Thoracic aorta (tissue), 2 donors: ENCODE measurements around the gene OTUB2. TPM values are rescaled to one million over a fixed set of nuclear protein-coding genes. Genes with fewer than 3 reads are reported as not detected.
A peak's percentile ranks its signal among the peaks of the same experiment; 100 is the strongest.
"Not testable (repeated sequence)": the region's sequence is repeated elsewhere in the genome, so short reads cannot be mapped to it uniquely, and the experiment has no call there.

ENCODE experiments used
- ATAC-seq: fragments of 150-250 bp; one replicate; pipeline ENCODE4 v1.8.0; 2017; ENCODE audit warnings: low read depth; ENCODE audit not compliant: insufficient number of reproducible peaks, low FRiP score
- DNase-seq: peaks from one replicate; pipeline ENCODE4 v3.0.0-alpha.2; 2020; ENCODE audit warnings: low spot score
- H3K27ac ChIP-seq, 2 donors: fragments of 200-600 bp; sonication (generic); 1 replicate in 1 of 2; 2 replicates in 1 of 2; pipeline ENCODE4 v1.5.1; 2016; ENCODE audit warnings: mild to moderate bottlenecking in 2 of 2, moderate library complexity in 2 of 2
- H3K27me3 ChIP-seq: fragments of 200-600 bp; sonication (generic); replicated peaks from 2 replicates; pipeline ENCODE4 v1.6.0; 2016; ENCODE audit warnings: mild to moderate bottlenecking; ENCODE audit not compliant: insufficient read depth
- H3K36me3 ChIP-seq: fragments of 200-600 bp; sonication (generic); one replicate; pipeline ENCODE4 v1.5.1; 2016
- H3K4me1 ChIP-seq, 2 donors: fragments of 200-600 bp; sonication (generic); 1 replicate in 1 of 2; 2 replicates in 1 of 2; pipeline versions ENCODE4 v1.5.1 to v1.6.0; 2016; ENCODE audit warnings: low read depth in 2 of 2, mild to moderate bottlenecking in 1 of 2; ENCODE audit not compliant: control insufficient read depth in 1 of 2
- H3K4me3 ChIP-seq: fragments of 200-600 bp; sonication (generic); 2 replicates; pipeline ENCODE4 v1.5.1; 2016; ENCODE audit warnings: mild to moderate bottlenecking
- H3K9me3 ChIP-seq: fragments of 200-600 bp; sonication (generic); 2 replicates; pipeline ENCODE4 v1.5.1; 2016
- total RNA-seq, 2 donors: library from RNA; depleted of rRNA; stranded (reverse); fragments of >200 nt; gene quantifications; one replicate each; pipeline versions ENCODE4 v1.1.0 to v1.2.3, GENCODE V29; 2016
- TF ChIP-seq, protein P1 (sequence below): fragments of 200-600 bp; sonication (generic); IDR thresholded peaks from one replicate; pipeline ENCODE4 v1.5.1; 2019; ENCODE audit warnings: antibody characterized with exemption

The OTUB2 gene
- total RNA-seq, 2 donors from 2014 or later, result 0.14 to 0.71 TPM

DNA sequence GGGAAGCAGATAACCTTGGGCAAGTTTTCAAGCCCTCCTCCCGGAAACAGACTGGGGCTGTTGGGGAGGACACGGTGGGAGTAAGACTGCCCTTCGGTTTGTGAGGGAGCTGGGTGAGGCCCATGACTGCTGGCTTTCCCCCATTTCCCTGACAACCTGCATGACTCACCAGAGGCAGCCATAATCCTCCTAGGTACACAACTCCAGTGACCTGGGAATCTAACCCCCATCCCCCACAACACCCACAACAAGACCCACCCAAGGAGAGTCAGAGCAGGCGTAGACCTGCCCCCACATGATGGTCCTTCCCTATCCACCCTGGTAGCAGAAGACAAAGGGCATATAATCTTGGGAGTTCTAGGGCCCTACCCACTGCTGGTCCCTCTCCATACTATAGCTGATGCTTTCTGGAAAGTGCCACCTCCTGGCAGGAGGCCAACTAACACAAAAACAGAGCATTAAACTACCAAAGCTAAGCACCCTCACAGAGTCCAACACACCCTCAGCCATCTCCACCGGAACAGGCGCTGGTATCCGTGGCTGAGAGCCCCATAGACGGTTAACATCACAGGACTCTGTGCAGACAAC lies 40.0 kb downstream of the OTUB2 start:
- H3K9me3 ChIP-seq, result no peaks in the 10 kb centered on the region
- peak overlapping the region; percentile 33 for H3K4me3 ChIP-seq
- no peak for DNase-seq
- no peak overlapping the region for H3K27ac ChIP-seq
- TF ChIP-seq, protein P1, sequence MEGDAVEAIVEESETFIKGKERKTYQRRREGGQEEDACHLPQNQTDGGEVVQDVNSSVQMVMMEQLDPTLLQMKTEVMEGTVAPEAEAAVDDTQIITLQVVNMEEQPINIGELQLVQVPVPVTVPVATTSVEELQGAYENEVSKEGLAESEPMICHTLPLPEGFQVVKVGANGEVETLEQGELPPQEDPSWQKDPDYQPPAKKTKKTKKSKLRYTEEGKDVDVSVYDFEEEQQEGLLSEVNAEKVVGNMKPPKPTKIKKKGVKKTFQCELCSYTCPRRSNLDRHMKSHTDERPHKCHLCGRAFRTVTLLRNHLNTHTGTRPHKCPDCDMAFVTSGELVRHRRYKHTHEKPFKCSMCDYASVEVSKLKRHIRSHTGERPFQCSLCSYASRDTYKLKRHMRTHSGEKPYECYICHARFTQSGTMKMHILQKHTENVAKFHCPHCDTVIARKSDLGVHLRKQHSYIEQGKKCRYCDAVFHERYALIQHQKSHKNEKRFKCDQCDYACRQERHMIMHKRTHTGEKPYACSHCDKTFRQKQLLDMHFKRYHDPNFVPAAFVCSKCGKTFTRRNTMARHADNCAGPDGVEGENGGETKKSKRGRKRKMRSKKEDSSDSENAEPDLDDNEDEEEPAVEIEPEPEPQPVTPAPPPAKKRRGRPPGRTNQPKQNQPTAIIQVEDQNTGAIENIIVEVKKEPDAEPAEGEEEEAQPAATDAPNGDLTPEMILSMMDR, result no peak
- no peak for ATAC-seq
- H3K27me3 ChIP-seq, result no peaks in the 10 kb centered on the region
- peaks cover 9% of the 10 kb centered on the region for H3K36me3 ChIP-seq
- peaks cover 23 to 47% of the 10 kb centered on the region in 2 donors for H3K4me1 ChIP-seq

DNA sequence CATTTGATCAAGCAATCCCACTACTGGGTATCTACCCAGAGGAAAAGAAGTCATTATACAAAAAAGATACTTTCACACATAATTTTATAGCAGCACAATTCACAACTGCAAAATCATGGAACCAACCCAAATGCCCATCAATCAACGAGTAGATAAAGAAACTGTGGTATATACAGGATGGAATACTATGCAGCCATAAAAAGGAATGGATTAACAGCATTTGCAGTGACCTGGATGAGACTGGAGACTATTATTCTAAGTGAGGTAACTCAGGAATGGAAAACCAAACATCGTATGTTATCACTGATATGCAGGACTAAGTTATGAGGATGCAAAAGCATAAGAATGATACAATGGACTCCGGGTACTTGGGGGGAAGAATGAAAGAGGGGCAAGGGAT lies 45.9 kb downstream of the OTUB2 start:
- H3K27ac ChIP-seq, H3K36me3 ChIP-seq, DNase-seq, H3K27me3 ChIP-seq, ATAC-seq, H3K4me3 ChIP-seq, H3K9me3 ChIP-seq: not testable (repeated sequence)
- H3K4me1 ChIP-seq, result peaks cover 13 to 17% of the 10 kb centered on the region in 2 donors

GRCh38 chr14:94074534-94074933 lies 48.4 kb downstream of the OTUB2 start:
- TF ChIP-seq, protein P1, result no peak
- no peak for ATAC-seq
- peaks cover 35 to 36% of the 10 kb centered on the region in 2 donors for H3K4me1 ChIP-seq
- H3K9me3 ChIP-seq, result peaks cover 10% of the 10 kb centered on the region
- H3K36me3 ChIP-seq, result peaks cover 3% of the 10 kb centered on the region
- H3K27me3 ChIP-seq, result no peaks in the 10 kb centered on the region
- no peak for DNase-seq
- H3K4me3 ChIP-seq, result no peak overlapping the region
- no peak overlapping the region for H3K27ac ChIP-seq

DNA sequence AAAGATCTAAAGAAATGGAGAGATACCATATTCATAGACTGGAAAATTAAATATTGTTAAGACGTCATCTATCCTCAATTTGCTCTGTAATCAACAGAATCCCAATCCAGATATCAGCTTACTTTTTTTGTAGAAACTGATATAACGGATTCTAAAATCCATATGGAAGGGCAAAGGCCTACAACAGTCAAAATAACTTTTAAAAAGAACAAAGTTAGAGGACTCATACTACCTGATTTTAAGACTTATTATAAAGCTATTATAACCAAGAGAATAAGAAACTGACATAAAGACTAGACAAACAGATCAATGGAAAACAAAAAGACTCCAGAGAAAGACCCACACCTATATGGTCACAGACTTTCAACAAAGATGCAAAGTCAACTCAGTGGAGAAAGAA lies 48.9 kb downstream of the OTUB2 start:
- ATAC-seq, result no peak
- peaks cover 3% of the 10 kb centered on the region for H3K36me3 ChIP-seq

GRCh38 chr14:94077111-94077821 lies 51.1 kb downstream of the OTUB2 start:
- no peak for ATAC-seq
- Histone ChIP-seq H3K9me3 (peaks cover 10% of the 10 kb centered on the region), H3K4me3 (peak overlapping the region; percentile 83), H3K27me3 (no peaks in the 10 kb centered on the region), H3K4me1 (peaks cover 35 to 46% of the 10 kb centered on the region in 2 donors), H3K27ac (no peak overlapping the region), H3K36me3 (peaks cover 3% of the 10 kb centered on the region)
- no peak for DNase-seq
- TF ChIP-seq, protein P1, result no peak

More for the DNA sequence above, 48.9 kb downstream of the OTUB2 start:
- no peak for DNase-seq
- TF ChIP-seq, protein P1, result no peak
- Histone ChIP-seq H3K9me3 (peaks cover 10% of the 10 kb centered on the region), H3K27ac (no peak overlapping the region), H3K4me1 (peaks cover 35 to 38% of the 10 kb centered on the region in 2 donors), H3K27me3 (no peaks in the 10 kb centered on the region), H3K4me3 (no peak overlapping the region)
